Measurements from ENCODE around the gene TNFAIP8L1. TPM values are rescaled to one million over a fixed set of nuclear protein-coding genes. Genes with fewer than 3 reads are reported as not detected.
"Not testable (repeated sequence)": the region's sequence is repeated elsewhere in the genome, so short reads cannot be mapped to it uniquely, and the experiment has no call there.

Gene TNFAIP8L1
- total RNA-seq, 1 donor from 2014 or later = 0.75 TPM

DNA sequence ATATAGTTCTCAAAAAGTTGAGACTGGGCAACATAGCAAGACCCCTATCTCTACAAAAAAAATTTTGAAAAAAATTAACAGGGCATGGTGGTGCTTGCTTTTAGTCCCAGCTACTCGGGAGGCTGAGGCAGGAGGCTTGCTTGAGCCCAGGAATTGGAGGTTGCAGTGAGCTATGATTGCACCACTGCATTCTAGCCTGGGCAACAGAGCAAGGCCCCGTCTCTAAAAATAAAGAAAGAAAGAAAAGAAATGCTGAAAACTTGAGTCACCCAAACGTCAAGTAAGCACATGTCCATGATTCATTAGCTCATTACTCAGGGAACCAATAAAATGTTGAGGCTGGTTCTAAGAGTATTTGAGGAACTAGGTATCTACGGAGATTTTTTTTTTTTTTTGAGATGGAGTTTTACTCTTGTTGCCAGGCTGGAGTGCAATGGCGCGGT is 45.9 kb upstream of the TNFAIP8L1 start:
- Histone ChIP-seq H3K4me3 (ENCODE audit: low read depth, low read length) (no peak overlapping the region), H3K36me3 (ENCODE audit: control insufficient read depth, insufficient read depth, low read length) (no peaks in the 10 kb centered on the region), H3K27me3 (ENCODE audit: control insufficient read depth, insufficient read depth, low read length) (peaks cover 16% of the 10 kb centered on the region)
- TF ChIP-seq, protein P1, sequence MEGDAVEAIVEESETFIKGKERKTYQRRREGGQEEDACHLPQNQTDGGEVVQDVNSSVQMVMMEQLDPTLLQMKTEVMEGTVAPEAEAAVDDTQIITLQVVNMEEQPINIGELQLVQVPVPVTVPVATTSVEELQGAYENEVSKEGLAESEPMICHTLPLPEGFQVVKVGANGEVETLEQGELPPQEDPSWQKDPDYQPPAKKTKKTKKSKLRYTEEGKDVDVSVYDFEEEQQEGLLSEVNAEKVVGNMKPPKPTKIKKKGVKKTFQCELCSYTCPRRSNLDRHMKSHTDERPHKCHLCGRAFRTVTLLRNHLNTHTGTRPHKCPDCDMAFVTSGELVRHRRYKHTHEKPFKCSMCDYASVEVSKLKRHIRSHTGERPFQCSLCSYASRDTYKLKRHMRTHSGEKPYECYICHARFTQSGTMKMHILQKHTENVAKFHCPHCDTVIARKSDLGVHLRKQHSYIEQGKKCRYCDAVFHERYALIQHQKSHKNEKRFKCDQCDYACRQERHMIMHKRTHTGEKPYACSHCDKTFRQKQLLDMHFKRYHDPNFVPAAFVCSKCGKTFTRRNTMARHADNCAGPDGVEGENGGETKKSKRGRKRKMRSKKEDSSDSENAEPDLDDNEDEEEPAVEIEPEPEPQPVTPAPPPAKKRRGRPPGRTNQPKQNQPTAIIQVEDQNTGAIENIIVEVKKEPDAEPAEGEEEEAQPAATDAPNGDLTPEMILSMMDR (IDR thresholded peaks at IDR 0.05; ENCODE audit: insufficient read depth, low read length, poor library complexity, severe bottlenecking) = no peak
- DNase-seq (ENCODE audit: low read depth) = peak; percentile 34

DNA sequence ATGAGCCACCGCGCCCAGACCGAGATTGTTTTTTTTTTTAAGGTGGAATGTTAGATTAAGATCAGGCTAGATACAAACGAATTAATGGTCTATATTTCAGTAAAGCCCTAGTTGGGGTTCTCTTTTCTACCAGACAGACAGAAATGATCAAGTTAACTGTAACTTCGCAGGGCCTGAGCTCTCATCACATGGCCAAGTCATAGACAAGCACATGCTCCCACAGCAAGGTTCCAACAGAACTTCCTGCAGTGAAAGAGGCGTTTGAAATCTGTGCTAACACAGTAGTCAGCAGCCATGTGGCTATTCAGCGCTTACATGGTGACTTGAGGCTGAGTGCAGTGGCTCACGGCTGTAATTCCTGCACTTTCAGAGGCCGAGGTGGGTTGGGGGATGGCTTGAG is 45.1 kb upstream of the TNFAIP8L1 start:
- TF ChIP-seq, protein P1 (IDR thresholded peaks at IDR 0.05; ENCODE audit: insufficient read depth, low read length, poor library complexity, severe bottlenecking) = no peak
- Histone ChIP-seq H3K36me3 (ENCODE audit: control insufficient read depth, insufficient read depth, low read length) (no peaks in the 10 kb centered on the region), H3K27me3 (ENCODE audit: control insufficient read depth, insufficient read depth, low read length) (peaks cover 21% of the 10 kb centered on the region), H3K4me3 (ENCODE audit: low read depth, low read length) (no peak overlapping the region)
- no peak for DNase-seq (ENCODE audit: low read depth)

- H3K36me3 ChIP-seq (ENCODE audit: control insufficient read depth, insufficient read depth, low read length); H3K4me3 ChIP-seq (ENCODE audit: low read depth, low read length); DNase-seq (ENCODE audit: low read depth): not testable (repeated sequence)
- peaks cover 25% of the 10 kb centered on the region for H3K27me3 ChIP-seq (ENCODE audit: control insufficient read depth, insufficient read depth, low read length)
Measured at GRCh38 chr19:4595158-4595557, 44.2 kb upstream of the TNFAIP8L1 start.

DNA sequence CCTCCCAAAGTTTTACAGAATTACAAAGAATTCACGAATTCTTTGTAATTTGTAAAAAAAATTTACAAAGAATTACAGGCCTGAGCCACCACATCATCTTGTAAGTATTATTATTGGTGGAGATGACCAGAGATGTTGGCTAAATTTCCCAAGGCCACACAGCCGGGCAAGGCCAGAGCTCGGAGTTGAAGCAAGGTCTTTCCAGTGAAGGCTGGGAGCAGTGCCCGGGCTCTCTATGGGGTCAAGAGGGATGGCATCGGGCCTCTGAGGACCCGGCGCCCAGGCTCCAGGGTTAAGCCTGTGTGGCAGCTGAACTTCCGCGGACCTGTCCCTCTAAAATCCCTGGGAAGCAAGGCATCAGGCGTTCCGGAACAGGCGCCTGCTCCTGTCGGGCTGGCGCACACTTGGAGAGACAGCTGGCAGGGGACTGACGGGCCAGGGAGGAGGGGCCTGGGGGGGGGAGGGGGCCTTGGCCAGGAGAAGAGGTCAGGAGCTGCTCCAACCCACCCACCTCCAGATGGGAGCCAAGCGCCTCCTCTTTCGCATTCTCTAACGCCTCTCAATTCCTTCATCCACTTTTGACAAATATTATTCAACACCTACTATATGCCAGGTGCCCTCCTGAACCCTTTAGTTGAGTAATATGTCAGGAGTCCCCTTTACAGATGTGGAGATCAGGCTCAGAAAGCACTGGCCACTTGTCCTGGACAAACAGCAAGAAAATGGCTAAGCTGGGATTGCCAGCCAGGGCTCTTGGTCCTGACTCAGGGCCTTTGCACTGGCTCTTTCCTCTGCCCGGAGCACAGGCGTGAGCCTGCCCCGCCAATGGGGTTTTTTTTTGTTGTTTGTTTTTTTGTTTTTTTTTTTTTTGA is 43.0 kb upstream of the TNFAIP8L1 start:
- H3K36me3 ChIP-seq (ENCODE audit: control insufficient read depth, insufficient read depth, low read length) = no peaks in the 10 kb centered on the region
- no peak for DNase-seq (ENCODE audit: low read depth)
- H3K27me3 ChIP-seq (ENCODE audit: control insufficient read depth, insufficient read depth, low read length) = peaks cover 25% of the 10 kb centered on the region

DNA sequence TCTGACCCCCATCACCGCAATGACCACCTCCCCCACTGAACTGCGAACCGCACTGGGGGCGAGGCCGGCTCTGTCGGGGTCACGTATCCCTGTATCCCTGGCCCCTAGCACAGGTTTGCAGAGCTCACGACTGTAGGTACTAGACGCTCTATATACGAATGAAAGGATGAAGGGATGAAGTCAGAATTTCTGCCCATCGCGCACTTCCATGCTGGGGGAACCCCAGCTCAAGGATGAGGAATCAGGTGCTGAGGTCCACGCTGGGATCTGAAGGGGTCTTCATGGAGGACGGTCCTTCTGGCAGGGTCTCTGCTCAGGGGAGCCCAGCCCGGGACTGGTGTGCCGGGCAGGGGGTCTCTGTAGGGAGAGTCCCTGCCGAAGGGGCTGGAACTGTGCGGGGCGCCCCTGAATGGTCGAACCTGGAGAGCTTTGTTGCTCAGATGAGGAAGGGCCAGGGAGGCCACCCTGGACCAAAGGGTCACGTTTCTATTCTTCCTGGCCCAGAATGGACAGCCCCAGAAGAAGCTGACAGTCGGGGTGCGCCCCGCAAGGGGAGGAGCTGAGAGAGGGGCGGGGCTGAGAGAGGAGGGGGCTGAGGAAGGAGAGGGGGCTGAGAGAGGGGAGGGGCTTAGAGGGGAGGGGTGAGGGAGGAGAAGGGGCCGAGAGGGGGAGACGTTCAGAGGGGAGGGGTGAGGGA is 41.9 kb upstream of the TNFAIP8L1 start:
- H3K36me3 ChIP-seq (ENCODE audit: control insufficient read depth, insufficient read depth, low read length) = no peaks in the 10 kb centered on the region
- H3K27me3 ChIP-seq (ENCODE audit: control insufficient read depth, insufficient read depth, low read length) = peaks cover 25% of the 10 kb centered on the region
- DNase-seq (ENCODE audit: low read depth) = no peak
- TF ChIP-seq, protein P1 (IDR thresholded peaks at IDR 0.05; ENCODE audit: insufficient read depth, low read length, poor library complexity, severe bottlenecking) = no peak
- H3K4me3 ChIP-seq (ENCODE audit: low read depth, low read length) = no peak overlapping the region

More for the DNA sequence above, 43.0 kb upstream of the TNFAIP8L1 start:
- no peak overlapping the region for H3K4me3 ChIP-seq (ENCODE audit: low read depth, low read length)
- TF ChIP-seq, protein P1 (IDR thresholded peaks at IDR 0.05; ENCODE audit: insufficient read depth, low read length, poor library complexity, severe bottlenecking) = no peak

- DNase-seq (ENCODE audit: low read depth) = no peak
- Histone ChIP-seq H3K27me3 (ENCODE audit: control insufficient read depth, insufficient read depth, low read length) (peaks cover 25% of the 10 kb centered on the region), H3K4me3 (ENCODE audit: low read depth, low read length) (peak overlapping the region; percentile 7), H3K36me3 (ENCODE audit: control insufficient read depth, insufficient read depth, low read length) (no peaks in the 10 kb centered on the region)
- TF ChIP-seq, protein P1 (IDR thresholded peaks at IDR 0.05; ENCODE audit: insufficient read depth, low read length, poor library complexity, severe bottlenecking) = no peak
Measured at GRCh38 chr19:4597975-4598671, 41.2 kb upstream of the TNFAIP8L1 start.
